GM21381 (cell line): ENCODE measurements around the gene CHID1.
A peak's percentile ranks its signal among the peaks of the same experiment; 100 is the strongest.

Experiments
- ATAC-seq: cut with Tn5 transposase; IDR thresholded peaks from one replicate; pipeline ENCODE4 v1.9.1; 2021; ENCODE audit warnings: mild to moderate bottlenecking, moderate library complexity; ENCODE audit not compliant: unreplicated experiment

Gene CHID1

DNA sequence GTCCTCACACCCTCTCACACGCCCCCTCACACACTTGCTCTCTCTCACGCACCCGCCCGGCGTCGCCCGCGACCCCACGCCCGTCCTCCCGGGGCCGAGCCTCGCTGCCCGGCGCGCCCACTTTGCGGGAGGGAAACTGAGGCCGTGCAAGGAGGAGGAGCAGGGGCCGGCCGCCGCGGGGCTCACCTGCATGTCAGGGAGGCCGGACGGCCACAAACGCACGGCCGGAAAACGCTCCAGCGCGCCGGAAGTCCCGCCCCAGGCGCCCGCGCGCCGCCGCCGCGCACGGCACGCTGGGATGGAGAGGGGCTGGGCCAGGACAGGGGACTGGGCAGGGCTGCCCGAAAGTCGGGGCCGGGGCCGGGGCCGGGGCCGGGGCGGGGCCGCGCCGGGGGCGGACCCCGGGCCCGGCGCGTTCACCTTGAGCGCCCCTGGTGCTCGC, at the start of gene CHID1:
CHID1 (minus strand) TSS at position 222 of the 442 bp plus-strand sequence. CDS start 5,994 bp downstream, outside the sequence.
- ATAC-seq = peak; percentile 92

DNA sequence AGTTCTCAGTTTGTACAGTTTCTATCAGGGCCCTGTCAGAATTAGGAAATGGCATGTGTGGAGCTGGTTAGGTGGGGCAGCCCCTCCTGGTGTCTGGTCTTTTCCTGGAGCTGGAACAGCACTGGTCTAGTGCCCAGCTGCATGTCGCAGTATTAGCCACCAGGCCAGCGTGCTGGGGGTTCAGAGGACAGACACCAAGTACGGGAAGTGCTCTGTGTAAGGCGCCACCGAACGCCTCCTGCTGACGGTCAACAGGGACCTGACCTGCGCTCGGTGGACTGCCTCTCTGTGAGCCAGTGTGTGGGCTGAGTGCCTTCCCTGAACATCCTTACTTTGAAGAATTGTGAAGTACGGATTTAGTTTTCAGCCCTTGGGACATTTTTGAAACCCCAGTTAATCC, 49.0 kb upstream of the CHID1 start:
- no peak for ATAC-seq

DNA sequence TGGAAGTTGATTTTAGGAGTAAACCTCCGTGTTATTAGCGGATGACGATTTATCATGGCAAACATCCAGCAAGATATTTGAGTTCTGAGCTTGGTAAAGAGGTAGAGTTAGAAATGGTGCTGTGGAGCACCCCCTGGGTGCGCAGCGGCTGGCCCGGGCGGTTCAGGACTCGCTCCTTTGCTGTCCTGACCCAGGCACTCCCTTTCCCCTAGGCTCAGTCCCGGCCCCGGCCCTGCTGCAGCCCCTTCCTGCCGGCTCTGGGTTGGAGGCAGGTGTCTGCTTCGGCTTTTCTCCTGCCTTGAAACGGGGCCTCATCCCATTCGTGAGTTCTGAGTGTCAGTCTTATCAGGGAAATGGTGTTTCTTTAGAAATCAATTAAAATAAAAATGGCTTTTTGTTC, 48.4 kb upstream of the CHID1 start:
- ATAC-seq = no peak

DNA sequence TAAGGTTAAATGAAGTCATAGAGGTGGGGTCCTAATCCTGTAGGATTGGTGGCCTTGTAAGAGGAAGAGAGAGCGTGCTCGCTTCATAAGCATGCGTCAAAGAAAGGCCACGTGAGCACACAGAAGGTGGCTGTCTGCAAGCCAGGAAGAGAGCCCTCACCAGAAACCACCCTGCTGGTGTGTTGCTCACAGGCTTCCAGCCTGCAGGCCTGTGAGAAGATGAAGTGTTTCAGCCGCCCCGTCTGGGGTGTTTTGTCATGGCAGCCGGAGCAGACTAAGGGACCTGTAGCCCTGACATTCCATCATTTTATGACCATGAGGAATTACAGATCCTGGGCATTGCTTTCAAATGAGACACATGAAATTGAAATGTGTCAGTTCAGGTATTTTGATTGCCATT, 47.5 kb upstream of the CHID1 start:
- no peak for ATAC-seq

DNA sequence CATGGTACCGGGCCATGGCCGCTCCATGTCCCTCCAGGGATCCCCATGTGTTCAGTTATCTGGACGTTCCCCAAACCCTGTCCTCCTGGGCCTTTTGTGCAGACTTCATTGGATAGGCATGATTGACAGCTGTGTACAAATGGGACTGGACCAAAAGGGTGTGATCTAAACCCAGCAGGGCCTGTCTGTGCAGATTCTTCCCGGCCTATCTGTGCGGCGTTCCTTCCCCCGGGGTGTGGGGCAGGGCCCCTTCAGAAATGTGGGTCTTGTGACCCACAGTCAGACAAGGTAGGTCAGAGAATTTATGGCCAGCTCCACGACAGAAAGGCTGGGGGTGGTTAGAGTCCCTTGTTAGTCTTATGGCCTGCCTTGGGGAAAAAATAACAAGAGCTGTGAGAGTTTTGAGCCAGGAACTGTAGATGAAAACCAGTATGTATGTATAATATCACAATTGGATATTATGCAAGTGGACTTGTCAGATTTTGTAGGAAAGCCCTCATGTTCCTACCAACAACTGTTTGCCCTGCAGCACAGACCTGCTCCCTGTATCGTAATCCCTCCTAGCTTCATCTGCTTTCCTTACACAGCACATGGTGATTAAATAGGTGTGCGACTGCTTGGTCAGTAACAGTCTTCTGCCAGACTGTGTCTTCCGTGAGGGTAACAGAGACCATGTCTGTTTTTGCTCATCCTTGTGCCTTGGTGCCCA, 46.8 kb upstream of the CHID1 start:
- ATAC-seq = no peak

DNA sequence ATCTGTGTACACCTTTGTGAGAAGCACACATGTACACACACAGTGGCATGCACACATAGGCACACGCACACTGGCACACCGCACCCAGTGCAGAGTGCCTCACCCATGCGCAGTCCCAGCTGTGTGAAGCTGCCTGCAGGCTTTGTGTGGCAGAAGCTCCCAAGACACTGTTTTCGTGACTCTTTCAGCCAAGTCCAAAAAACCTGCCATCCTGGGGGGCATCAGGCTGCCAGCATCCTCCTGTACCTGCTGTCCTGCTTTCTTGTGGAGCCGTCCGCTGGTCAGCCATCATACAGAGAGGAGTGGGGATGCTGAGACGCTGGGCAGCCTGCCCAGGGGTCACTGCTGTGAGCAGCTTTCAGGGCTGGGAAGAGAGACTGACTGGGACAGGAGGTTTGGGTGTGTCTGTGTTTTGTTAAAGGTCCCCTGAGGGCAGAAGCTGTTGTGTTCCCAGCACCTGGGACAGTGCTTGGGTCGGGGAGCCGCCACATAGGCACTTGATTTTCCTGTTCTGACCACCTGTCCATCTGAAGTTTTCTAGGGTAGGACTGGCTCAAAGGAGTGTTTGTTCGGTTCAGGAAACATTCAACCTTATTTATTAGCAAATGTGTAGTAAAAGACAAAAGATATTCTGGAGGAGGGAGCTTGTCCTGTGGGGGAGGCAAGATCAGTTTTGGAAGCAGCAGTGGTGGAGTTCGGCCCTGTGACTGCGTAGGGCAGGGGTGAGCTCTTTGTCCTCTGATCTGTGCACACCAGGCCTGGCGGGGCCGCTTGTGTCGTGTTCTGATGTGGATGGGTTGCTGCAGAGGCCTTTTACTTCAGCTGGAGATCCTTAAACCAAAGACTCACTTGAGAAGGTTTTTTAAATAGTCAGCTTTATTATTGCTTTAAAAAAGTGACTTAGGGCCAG, 44.8 kb upstream of the CHID1 start:
- ATAC-seq = no peak

DNA sequence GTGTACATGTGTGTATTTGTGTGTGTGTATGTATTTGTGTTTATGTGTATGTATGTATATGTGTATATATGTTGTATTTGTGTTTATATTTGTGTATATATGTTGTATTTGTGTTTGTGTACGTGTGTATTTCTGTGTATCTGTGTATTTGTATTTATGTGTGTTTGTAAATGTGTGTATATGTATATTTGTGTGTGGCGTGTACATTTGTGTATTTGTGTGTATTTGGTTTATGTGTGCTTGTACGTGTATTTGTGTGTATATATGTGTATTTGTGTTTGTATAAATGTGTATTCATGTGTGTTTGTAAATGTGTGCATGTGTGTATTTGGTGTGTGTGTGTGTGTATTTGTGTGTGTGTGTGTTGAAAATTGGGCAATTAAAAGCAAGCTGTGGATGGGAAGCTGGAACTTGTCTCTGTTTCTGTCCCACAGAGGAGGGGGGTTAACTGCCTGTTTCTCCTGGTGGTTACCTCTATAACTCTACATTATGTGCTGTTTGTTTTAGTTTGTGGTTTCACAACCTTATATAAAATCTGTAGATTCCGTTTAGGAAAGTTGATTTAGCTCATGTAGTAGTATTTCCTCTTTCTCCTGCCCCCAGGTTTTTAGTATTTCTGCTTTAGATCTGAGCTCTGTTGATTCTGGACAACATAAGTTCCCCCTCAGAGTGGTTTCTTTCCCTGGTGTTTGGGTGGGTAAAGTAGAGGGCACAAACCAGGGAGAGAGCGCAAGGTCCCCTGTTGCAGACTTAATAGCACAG, 44.0 kb upstream of the CHID1 start:
- ATAC-seq = no peak

DNA sequence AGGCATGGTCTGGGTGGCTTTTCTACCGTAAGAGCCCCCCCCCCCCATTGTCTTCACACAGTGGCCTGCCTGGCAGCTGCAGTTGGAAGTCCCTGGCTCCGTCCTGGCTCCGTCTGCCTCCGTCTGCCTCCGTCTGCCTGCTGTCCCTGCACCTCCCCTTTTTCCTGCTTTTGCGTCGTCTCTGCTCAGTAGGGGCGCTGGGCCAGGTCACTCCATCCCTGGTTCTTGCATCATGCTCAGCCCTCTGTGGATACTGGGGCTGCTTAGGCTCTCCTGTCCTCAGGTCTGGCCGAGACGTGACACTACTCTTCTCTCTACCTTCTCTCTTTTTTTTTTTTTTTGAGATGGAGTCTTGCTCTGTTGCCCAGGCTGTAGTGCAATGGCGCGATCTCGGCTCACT, 42.9 kb upstream of the CHID1 start:
- no peak for ATAC-seq

DNA sequence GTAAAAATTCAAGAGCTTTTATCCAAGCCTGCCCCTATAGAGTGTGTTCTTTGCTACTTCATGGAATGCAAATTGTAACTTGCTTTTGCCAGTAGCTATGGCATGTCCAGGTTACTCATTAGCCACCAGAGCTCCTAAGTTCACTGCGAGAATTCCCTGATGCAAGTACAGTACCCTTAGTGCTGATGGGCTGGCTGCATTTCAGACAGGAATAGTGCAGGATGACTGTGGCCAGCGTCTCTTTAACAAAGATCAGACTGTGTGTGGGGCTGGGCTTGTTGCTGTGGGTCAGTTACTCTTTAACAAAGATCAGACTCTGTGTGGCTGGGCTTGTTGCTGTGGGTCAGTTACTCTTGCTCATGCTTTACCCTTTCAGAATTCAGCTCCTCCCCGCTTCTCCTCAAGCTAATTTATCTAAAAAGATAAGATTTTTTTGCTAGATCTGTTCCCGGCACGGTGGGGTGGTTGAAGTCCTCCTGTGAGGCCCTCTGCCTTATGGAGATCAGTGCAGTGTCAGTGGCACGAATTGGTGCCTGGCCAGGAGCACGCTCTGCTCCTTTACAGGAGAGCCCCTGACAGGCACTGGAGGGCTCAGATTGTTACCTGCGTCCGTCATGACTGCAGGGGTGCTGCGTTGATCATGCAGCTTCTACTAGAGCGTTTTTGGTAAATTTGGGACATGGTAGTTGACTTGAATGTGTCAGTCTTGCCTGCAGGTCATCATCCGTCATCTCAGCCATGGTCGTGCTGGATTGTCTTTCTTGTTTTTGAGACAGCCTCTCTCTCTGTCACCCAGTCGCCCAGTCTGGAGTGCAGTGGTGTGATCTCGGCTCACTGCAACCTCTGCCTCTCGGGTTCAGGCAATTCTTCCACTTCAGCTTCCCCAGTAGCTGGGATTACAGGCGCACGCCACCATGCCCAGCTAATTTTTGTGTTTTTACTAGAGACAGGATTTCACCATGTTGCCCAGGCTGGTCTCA, 42.1 kb upstream of the CHID1 start:
- no peak for ATAC-seq

DNA sequence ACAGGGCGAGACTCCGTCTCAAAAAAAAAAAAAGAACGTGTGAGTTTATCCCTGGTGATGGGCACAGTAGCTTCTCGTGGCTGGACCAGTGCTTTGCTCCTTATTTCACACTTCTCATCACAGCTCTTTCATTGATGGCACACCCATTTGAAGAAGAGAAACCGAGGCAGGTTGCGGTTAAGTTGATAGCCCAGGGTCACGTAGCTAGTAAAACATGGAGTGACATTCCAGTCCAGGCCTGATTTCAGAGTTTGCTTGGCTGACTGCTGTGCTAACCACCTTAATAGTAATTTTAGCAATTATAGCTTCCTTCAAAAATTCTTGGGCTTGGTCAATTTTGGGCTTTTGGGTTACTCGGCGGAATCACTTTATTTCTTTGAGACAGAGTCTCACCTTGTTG, 40.9 kb upstream of the CHID1 start:
- no peak for ATAC-seq

DNA sequence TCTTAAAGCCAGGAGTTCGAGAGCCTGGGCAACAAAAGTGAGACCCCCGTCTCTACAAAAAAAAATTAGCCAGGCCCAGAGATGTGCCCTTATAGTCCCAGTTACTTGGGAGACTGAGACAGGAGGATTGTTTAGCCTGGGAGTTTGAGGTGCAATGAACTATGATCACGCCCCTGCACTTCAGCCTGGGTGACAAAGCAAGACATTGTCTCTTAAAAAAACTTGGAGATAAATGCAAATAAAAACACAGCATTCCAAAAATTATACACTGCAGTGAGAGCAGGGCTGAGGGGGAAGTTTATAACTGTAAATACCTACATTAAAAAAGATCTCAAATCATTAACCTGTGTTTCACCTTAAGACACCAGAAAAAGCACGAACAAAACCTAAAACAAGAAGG, 37.1 kb upstream of the CHID1 start:
- no peak for ATAC-seq

DNA sequence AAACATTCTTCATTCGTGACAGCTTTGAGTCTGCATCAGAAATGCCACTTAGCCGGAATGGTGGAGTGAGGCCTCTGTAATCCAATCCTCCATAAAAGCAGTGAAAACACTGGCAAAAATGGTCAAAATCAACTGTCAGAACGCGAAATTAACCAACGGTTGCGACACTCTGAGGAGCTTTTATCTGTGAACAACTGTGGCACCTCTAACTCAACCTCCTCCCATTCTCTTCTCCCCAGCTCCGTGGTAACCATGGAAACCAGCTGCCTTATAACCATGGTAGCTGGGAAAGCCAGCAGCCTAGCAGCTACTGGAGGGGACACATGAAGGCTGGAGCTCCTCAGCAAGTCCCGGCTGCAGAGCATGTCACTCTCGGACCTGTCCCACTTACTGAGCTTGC, 35.4 kb upstream of the CHID1 start:
- ATAC-seq = no peak

DNA sequence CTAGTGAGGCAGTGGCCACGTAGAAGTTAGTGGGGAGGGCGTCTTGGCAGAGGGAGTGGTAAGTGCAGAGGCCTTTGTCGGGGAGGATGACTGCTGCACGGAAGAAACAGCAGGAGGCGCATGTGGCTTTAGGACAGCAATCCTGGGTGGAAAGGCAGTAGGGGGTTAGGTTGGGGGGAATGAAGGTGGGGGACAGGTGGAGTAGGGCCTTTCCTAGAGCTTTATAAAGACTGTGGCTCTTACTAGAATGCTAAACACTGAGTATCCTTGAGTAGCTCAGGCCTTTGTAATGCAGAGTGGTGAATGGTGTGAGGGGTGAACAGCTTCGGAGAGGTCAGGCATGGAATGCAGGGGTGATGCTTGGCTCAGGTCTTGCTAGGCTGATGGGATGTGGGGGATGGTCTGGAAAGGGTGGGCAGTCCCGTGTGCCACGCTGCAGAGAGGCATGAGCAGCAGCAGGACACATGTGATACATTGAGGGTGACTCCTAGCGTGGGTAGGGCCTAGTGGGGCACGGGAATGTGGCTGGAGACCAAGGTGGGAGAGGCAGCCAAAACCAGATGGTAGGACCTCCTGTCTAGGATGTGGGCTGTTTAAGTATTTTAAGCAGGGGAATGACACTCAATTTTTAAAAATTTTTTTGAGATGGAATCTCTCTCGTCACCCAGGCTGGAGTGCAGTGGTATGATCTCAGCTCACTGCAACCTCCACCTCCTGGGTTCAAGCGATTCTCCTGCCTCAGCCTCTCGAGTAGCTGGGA, 34.3 kb upstream of the CHID1 start:
- ATAC-seq = no peak

DNA sequence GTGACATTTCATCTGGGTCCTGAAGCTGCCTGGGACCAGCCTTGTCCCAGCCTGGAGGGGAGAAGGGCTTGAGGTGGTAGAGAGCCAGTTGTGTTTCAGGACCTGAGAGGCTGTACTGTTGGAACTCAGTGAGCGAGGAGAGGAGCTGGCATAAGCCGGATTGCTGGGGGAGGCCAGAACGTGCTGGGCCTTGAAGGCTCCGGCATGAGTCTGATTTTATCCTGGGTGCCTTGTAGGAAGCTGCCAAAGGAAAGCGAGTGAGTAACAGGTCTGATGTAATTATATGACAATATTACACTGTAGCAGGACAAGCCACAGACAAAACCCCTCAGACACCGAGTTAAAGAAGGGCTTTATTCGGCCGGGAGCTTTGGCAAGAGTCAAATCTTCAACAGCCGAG, 32.2 kb upstream of the CHID1 start:
- no peak for ATAC-seq

DNA sequence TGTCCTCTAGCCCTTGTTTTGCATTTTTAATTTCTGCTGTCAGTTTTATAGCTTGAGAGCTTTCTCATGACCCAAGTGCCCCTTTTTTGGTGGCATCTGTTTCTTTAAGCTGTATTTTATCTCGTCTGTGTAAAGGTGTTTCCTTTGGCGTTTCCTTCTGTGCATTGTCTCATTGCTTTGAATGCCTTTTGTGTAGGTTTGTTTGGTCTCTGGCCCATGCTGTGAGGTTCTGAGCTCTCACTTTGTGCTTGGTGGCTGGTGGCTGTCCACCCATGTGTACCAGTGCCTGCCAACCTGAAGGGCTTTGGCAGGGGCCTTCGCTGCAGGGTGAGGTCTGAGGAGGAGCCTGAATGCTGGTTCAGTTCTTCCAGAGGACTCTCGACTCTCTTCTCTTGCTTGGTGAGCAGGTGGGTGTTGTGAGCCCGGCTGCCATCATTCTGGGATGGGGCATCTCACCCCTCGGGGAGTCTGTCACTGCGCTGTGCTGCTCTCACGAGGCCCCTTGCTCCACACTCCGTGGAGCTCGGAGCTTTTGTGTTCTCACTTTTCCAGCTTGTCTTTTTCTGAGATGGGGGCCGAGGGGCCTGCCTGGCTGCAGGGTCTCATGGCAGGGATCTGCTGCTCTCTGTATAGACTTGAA, 30.0 kb upstream of the CHID1 start:
- no peak for ATAC-seq

DNA sequence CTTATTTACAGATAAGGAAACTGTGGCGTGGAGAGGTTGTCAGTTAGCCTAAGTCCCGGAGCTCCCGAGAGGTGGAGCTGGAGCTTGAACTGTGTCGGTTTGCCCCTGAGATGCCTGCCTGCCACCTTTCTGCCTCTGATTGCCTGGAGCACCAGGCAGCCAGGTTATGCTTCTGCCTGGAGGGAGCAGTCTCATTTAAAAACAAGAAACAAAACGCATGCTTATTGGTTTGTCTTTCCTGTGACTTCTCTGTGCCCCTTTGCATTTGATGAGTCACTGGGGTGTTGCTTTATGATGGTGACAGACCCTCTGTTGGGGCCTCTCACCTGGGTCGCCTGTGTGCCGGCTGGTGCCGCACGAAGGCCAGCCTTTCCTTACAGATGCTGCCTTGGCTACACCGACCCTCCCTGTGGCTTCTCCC, 27.2 kb upstream of the CHID1 start:
- no peak for ATAC-seq

DNA sequence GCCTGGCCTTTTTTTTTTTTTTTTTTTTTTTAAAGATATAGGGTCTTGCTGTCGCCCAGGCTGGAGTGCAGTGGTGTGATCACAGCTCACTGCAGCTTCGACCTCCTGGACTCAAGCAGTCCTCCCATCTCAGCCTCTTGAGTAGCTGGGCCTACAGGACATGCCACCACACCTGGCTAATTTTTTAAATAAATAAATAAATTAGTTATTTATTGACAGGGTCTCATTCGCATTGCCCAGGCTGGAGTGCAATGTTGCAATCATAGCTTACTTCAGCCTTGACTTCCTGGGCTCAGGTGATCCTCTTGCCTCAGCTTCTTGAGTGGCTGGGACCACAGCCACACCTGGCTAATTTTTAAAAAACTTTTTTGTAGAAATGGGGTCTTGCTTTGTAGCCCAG, 25.6 kb upstream of the CHID1 start:
- ATAC-seq = no peak

DNA sequence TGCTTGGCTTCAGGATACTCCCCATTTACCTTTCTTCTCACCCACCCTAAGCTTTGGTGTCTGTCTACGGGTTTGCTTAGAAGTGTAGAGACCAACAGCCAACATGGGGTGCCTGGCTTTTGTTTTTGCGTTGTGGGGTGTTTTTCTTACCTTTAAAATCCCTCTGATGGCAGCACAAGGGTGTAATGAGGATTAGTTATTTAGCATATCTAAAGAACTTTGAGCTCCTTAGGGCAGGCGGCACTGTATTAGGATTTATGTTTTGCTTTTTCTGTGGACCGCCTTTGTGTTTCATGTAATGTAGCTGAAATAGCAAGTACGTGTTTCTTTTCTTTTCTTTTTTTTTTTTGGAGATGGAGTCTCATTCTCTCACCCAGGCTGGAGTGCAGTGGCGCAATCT, 23.9 kb upstream of the CHID1 start:
- no peak for ATAC-seq

DNA sequence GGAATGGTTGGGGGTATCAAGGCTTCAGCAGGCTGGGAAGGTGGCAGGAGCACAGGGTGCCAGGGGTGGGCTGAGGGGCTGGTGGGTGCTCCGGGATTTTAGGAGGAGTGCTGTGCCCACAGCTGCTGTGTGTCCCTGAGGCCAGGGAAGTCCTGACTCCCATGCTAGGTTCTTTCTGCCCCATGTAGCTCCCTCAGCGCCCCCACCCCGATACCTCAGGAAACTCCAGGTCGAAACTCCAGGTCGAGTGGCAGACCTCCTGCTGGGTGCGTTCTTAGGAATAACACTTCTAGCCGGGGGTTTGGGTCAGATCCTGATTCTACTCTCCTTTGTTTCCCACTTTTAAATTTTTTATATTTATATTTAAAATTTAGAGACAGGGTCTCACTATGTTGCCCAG, 23.3 kb upstream of the CHID1 start:
- ATAC-seq = no peak
